ENCODE measurements around the gene COL19A1. TPM values are rescaled to one million over a fixed set of nuclear protein-coding genes. Genes with fewer than 3 reads are reported as not detected.
A peak's percentile ranks its signal among the peaks of the same experiment; 100 is the strongest.

Gene COL19A1
- total and polyA plus RNA-seq, 4 donors, result 0.09 to 4.4 (median 0.80) TPM; not detected in 1

GRCh38 chr6:70236343-70236742 is 370.0 kb downstream of the COL19A1 start:
- TF ChIP-seq CTCF (IDR thresholded peaks at IDR 0.05; ENCODE audit: control extremely low read depth, extremely low read depth), result no peak
- Histone ChIP-seq H3K9ac (ENCODE audit: insufficient read depth in 1 of 2, low read length in 2 of 2) (no peak overlapping the region), H3K4me1 (ENCODE audit: control insufficient read depth in 5 of 5, insufficient read depth in 5 of 5, low read length in 5 of 5) (peaks cover 0 to 14% (median 3%) of the 10 kb centered on the region in 5 donors), H3K4me3 (no peak overlapping the region), H3K27me3 (ENCODE audit: control insufficient read depth in 3 of 3, insufficient read depth in 3 of 3, low read length in 2 of 3) (peaks cover 0 to 3% (median 0%) of the 10 kb centered on the region in 3 donors), H3K36me3 (ENCODE audit: control insufficient read depth in 4 of 4, insufficient read depth in 4 of 4, low read length in 4 of 4) (no peaks in the 10 kb centered on the region), H3K27ac (ENCODE audit: low read depth in 1 of 2, low read length in 1 of 2) (no peak overlapping the region), H3K9me3 (ENCODE audit: control insufficient read depth in 4 of 4, insufficient read depth in 3 of 4, low read length in 3 of 4) (peaks cover 0 to 2% (median 0%) of the 10 kb centered on the region in 4 donors)
- peak in 2 of 3 donors; percentile 40 to 53 for DNase-seq
- WGBS, 2 donors, result 57 to 73% methylated on average over 3 of the region's 3 CpGs
- ATAC-seq (ENCODE audit: insufficient read depth, low FRiP score), result no peak

- Histone ChIP-seq H3K4me1 (ENCODE audit: control insufficient read depth in 5 of 5, insufficient read depth in 5 of 5, low read length in 5 of 5) (peaks cover 0 to 9% (median 0%) of the 10 kb centered on the region in 5 donors), H3K9me3 (ENCODE audit: control insufficient read depth in 4 of 4, insufficient read depth in 3 of 4, low read length in 3 of 4) (peaks cover 0 to 2% (median 0%) of the 10 kb centered on the region in 4 donors), H3K4me3 (no peak overlapping the region), H3K27ac (ENCODE audit: low read depth in 1 of 2, low read length in 1 of 2) (no peak overlapping the region), H3K9ac (ENCODE audit: insufficient read depth in 1 of 2, low read length in 2 of 2) (no peak overlapping the region), H3K36me3 (ENCODE audit: control insufficient read depth in 4 of 4, insufficient read depth in 4 of 4, low read length in 4 of 4) (no peaks in the 10 kb centered on the region), H3K27me3 (ENCODE audit: control insufficient read depth in 3 of 3, insufficient read depth in 3 of 3, low read length in 2 of 3) (peaks cover 0 to 3% (median 0%) of the 10 kb centered on the region in 3 donors)
- 69 to 88% methylated on average over 3 of the region's 3 CpGs for WGBS, 2 donors
- peak; percentile 54 to 89 (median 80) for DNase-seq
- no peak for TF ChIP-seq CTCF (IDR thresholded peaks at IDR 0.05; ENCODE audit: control extremely low read depth, extremely low read depth)
- ATAC-seq (ENCODE audit: insufficient read depth, low FRiP score), result no peak
These were observed 374.7 kb downstream of the COL19A1 start for GRCh38 chr6:70241031-70241430.

- no peak for TF ChIP-seq CTCF (IDR thresholded peaks at IDR 0.05; ENCODE audit: control extremely low read depth, extremely low read depth)
- Histone ChIP-seq H3K36me3 (ENCODE audit: control insufficient read depth in 4 of 4, insufficient read depth in 4 of 4, low read length in 4 of 4) (no peaks in the 10 kb centered on the region), H3K4me1 (ENCODE audit: control insufficient read depth in 5 of 5, insufficient read depth in 5 of 5, low read length in 5 of 5) (peaks cover 0 to 9% (median 0%) of the 10 kb centered on the region in 5 donors), H3K4me3 (no peak overlapping the region), H3K27me3 (ENCODE audit: control insufficient read depth in 3 of 3, insufficient read depth in 3 of 3, low read length in 2 of 3) (peaks cover 0 to 3% (median 0%) of the 10 kb centered on the region in 3 donors), H3K27ac (ENCODE audit: low read depth in 1 of 2, low read length in 1 of 2) (no peak overlapping the region), H3K9me3 (ENCODE audit: control insufficient read depth in 4 of 4, insufficient read depth in 3 of 4, low read length in 3 of 4) (peaks cover 0 to 2% (median 0%) of the 10 kb centered on the region in 4 donors), H3K9ac (ENCODE audit: insufficient read depth in 1 of 2, low read length in 2 of 2) (no peak overlapping the region)
- DNase-seq (peak in 1 of 3 donors; percentile 24), ATAC-seq (ENCODE audit: insufficient read depth, low FRiP score) (no peak)
- WGBS, 2 donors, result 63 to 84% methylated on average over 7 of the region's 7 CpGs
These were observed 375.6 kb downstream of the COL19A1 start for GRCh38 chr6:70241991-70242420.

- Histone ChIP-seq H3K4me1 (ENCODE audit: control insufficient read depth in 5 of 5, insufficient read depth in 5 of 5, low read length in 5 of 5) (peaks cover 0 to 2% (median 0%) of the 10 kb centered on the region in 5 donors), H3K9ac (ENCODE audit: insufficient read depth in 1 of 2, low read length in 2 of 2) (no peak overlapping the region), H3K36me3 (ENCODE audit: control insufficient read depth in 4 of 4, insufficient read depth in 4 of 4, low read length in 4 of 4) (no peaks in the 10 kb centered on the region), H3K27me3 (ENCODE audit: control insufficient read depth in 3 of 3, insufficient read depth in 3 of 3, low read length in 2 of 3) (no peaks in the 10 kb centered on the region), H3K9me3 (ENCODE audit: control insufficient read depth in 4 of 4, insufficient read depth in 3 of 4, low read length in 3 of 4) (peaks cover 0 to 2% (median 0%) of the 10 kb centered on the region in 4 donors), H3K4me3 (no peak overlapping the region), H3K27ac (ENCODE audit: low read depth in 1 of 2, low read length in 1 of 2) (no peak overlapping the region)
- TF ChIP-seq CTCF (IDR thresholded peaks at IDR 0.05; ENCODE audit: control extremely low read depth, extremely low read depth), result no peak
- 93 to 95% methylated on average over 7 of the region's 7 CpGs for WGBS, 2 donors
- ATAC-seq (ENCODE audit: insufficient read depth, low FRiP score) (no peak), DNase-seq (no peak)
These were observed 379.8 kb downstream of the COL19A1 start for GRCh38 chr6:70246118-70246517.
